Activated naive CD4-positive, alpha-beta T cell treated with anti-CD3 and anti-CD28 coated beads, Interleukin-2, amount 10 ng/mL, durations not matched to agents 7 days and 5 days (primary cell): Measurements from ENCODE around the gene BTBD16.

Source experiments
- CTCF ChIA-PET: fragments of 350-600 bp; sonication (Branson Sonifier 250); formaldehyde crosslinking; loops from one replicate; lab custom pipeline; 2021; ENCODE audit warnings: antibody characterized with exemption; lab: Charles Lee
- DNase-seq: peaks from one replicate; pipeline ENCODE4 v3.0.0-alpha.2; 2020
- H3K27ac Mint-ChIP-seq: one replicate; pipeline ENCODE4 v1.8.0; 2021; ENCODE audit warnings: mild to moderate bottlenecking, moderate library complexity, mixed read lengths
- H3K27me3 Mint-ChIP-seq: one replicate; pipeline ENCODE4 v1.8.0; 2021; ENCODE audit warnings: mild to moderate bottlenecking, mixed read lengths
- H3K36me3 Mint-ChIP-seq: one replicate; pipeline ENCODE4 v1.8.0; 2021; ENCODE audit warnings: mixed read lengths
- H3K4me1 Mint-ChIP-seq: one replicate; pipeline ENCODE4 v1.8.0; 2021; ENCODE audit warnings: mixed read lengths
- H3K4me3 Mint-ChIP-seq: one replicate; pipeline ENCODE4 v1.8.0; 2021; ENCODE audit warnings: mild to moderate bottlenecking, moderate library complexity, mixed read lengths
- H3K9me3 Mint-ChIP-seq: one replicate; pipeline ENCODE4 v1.8.0; 2021; ENCODE audit warnings: mixed read lengths

Gene BTBD16

DNA sequence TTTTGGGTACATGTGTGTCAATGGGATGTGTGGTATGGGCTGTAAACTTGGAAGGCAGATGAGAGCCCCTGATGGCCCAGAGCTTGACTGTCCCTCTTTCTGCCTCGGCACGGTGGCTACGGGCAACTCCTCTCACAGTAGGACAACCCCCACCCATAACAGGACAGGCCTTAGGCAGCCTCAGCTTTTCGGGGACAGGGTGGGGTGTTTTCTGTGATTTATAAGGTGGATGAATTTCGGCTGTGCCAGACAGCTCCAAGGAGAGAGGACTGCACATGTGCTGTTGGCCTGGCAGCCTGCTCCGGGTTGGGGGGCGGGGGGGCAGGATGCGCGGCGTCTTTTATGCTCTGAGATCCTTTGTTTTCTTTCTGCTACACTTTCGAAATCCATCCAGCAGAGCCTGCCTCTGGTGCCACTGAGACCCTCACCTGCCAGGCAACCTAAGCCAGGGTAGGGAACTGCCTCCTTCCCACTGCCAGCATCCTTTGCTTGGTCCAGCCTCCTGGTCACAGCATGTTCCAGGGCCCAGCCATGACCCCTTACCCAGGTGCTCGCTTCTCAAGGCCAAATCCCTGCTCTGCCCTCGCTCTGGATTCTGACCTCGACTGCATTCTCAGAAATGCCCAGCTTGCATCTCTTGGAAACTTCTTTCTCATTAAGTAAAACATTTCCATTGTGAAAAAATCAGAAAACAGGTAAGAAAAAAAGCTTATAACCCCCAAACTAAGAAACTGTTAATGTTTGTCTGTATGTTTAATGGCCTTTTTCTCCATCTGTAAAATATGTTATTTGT lies 15.4 kb upstream of the BTBD16 start:
- Mint-ChIP-seq H3K27me3 (peaks cover 20% of the 10 kb centered on the region), H3K36me3 (no peaks in the 10 kb centered on the region), H3K27ac (no peak overlapping the region), H3K4me3 (no peak overlapping the region), H3K9me3 (no peaks in the 10 kb centered on the region), H3K4me1 (no peaks in the 10 kb centered on the region)
- no peak for DNase-seq
- CTCF ChIA-PET, result interaction anchor here (3.0 kb wide), 1 partner anchor 12 kb away, joined by 8 read pairs; no protein-coding TSS in a partner anchor

DNA sequence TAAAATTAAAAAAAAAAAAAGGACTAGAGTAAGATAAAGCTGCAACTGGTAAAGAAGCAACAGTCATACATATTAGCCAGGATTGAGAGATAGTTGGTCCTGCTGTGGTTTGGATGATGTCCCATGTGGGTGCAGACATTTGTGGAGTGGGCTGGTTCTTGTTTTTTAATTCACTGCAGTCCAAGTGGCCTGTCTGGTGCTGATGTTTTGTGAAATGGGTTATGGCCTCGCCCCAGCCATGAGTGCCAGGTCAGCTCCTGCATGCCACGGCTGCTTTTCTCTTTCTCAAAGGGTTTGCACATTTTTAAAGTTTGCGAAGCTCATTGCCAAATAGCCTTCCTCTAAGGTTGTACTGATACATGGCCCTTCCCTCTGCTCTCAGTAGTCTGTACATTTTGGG lies 14.1 kb upstream of the BTBD16 start:
- H3K9me3 Mint-ChIP-seq, result peaks cover 2% of the 10 kb centered on the region
- CTCF ChIA-PET, result interaction anchor here (3.0 kb wide), 1 partner anchor 11 kb away, joined by 8 read pairs; no protein-coding TSS in a partner anchor
- H3K4me3 Mint-ChIP-seq, result no peak overlapping the region
- no peaks in the 10 kb centered on the region for H3K4me1 Mint-ChIP-seq
- DNase-seq, result no peak
- H3K27ac Mint-ChIP-seq, result no peak overlapping the region
- peaks cover 20% of the 10 kb centered on the region for H3K27me3 Mint-ChIP-seq
- H3K36me3 Mint-ChIP-seq, result no peaks in the 10 kb centered on the region

DNA sequence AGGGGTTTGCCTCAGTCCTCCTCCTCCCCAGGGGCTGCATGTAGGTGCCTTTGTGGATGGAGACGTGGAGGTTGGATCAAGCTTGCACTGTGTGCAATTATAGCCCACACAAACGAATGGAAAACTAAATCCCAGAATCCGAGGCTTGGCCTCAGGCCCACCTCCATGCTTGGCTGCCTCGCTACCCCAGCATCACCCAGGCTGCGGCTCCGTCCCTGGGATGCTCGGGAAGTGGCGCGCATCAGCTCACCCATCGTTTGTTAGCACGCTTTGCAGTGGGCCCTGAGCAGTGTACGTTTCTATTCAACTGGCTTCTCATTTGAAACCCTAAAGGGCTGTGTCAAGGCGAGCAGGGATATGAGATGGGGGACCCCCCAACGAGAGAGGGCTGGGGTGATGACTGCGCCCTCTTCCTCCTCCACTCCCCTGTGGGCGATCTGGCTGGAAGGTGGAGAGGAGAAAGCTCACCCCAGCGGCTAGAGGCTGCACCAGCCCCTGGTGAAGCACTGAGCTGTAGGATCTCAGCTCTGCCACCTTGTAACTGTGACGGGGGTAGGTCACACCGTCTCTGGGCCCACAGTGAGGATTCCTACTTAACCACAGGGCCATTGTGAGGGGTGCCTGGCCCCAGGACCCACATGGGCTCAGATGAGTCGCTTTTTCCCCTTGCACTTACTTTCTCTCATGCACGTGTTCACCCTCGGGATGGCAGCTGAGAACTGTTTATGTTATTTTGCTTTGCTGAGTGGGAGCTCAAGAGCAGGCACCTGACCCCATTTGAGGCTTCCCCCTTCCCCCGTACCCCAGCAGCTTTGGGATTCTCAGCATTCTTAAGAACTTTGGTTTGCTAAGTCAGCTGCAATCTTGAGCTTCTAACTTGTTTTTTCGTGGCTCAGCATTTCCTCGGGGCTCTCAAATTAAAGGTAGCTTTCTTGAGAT lies 12.7 kb upstream of the BTBD16 start:
- H3K27me3 Mint-ChIP-seq, result peaks cover 15% of the 10 kb centered on the region
- H3K27ac Mint-ChIP-seq, result no peak overlapping the region

DNA sequence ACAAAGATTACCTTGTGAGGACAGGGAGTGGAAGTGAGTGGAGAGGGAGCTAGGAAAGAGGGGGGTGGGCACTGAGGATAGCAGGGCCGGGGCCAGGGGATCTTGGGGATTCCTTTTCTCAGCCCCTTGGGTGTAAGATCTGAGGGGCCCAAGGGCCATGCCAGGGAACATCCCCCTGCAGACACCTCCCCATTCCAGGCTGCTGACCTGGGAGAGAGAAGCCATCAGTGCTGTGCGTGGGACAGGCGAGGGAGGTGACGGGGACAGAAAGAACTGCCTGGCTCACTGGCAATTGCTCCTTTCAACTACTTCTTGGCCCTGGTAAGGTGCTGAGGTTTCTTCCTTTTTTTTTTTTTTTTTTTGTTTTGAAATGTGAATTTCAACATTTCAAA lies 12.0 kb upstream of the BTBD16 start:
- no peak for DNase-seq
- H3K36me3 Mint-ChIP-seq, result no peaks in the 10 kb centered on the region
- peaks cover 13% of the 10 kb centered on the region for H3K27me3 Mint-ChIP-seq
- H3K27ac Mint-ChIP-seq, result no peak overlapping the region
- H3K4me1 Mint-ChIP-seq, result no peaks in the 10 kb centered on the region
- no peak overlapping the region for H3K4me3 Mint-ChIP-seq
- CTCF ChIA-PET, result no interaction called here
- H3K9me3 Mint-ChIP-seq, result peaks cover 2% of the 10 kb centered on the region

More for the DNA sequence above, 12.7 kb upstream of the BTBD16 start:
- H3K4me3 Mint-ChIP-seq, result no peak overlapping the region
- peaks cover 2% of the 10 kb centered on the region for H3K9me3 Mint-ChIP-seq
- H3K4me1 Mint-ChIP-seq, result no peaks in the 10 kb centered on the region
- no peak for DNase-seq
- CTCF ChIA-PET, result interaction anchor here (3.0 kb wide), 1 partner anchor 10 kb away, joined by 8 read pairs; no protein-coding TSS in a partner anchor
- no peaks in the 10 kb centered on the region for H3K36me3 Mint-ChIP-seq

DNA sequence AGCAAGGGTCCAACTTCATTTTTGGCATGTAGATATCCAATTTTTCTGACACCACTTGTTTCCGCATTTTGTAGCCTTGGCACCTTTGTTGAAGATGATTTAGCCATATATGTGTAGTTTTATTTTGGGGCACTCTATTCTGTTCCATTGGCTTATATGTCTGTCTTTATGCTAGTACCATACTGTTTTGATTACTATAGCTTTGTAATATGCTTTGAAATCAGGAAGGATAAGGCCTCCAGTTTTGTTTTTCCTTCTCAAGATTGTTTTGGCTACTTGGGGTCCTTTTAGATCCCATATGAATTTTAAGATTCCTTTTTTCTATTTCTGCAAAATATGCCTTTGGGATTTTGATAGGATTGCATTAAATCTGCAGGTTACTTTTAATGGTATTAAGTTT lies 9.5 kb upstream of the BTBD16 start:
- Mint-ChIP-seq H3K4me3 (no peak overlapping the region), H3K27me3 (peaks cover 13% of the 10 kb centered on the region), H3K36me3 (no peaks in the 10 kb centered on the region), H3K4me1 (no peaks in the 10 kb centered on the region), H3K9me3 (peaks cover 2% of the 10 kb centered on the region), H3K27ac (no peak overlapping the region)
- CTCF ChIA-PET, result no interaction called here
- no peak for DNase-seq

DNA sequence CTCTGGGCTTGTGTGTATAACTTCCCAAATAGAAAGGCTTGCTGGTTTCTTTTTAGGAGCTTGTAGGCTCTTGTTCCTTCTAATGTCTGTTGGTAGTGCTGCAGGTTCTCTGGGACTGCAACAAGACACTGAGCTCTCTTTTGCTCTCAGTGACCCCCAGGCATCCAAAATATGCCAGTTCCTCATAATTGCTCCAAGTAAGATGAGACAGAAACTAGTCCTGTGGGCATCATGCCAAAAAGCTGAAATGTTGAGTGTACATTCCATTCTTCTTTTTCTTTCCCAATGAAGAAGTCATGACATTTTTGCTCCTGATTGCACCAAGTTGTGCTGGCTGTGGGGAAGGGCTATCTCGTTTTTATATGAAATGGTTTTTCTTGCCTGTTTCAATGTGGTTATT lies 7.1 kb upstream of the BTBD16 start:
- Mint-ChIP-seq H3K4me3 (no peak overlapping the region), H3K27ac (no peak overlapping the region), H3K9me3 (peaks cover 2% of the 10 kb centered on the region), H3K36me3 (no peaks in the 10 kb centered on the region), H3K27me3 (peaks cover 7% of the 10 kb centered on the region), H3K4me1 (no peaks in the 10 kb centered on the region)
- CTCF ChIA-PET, result interaction anchor here (0.6 kb wide), 1 partner anchor 77 kb away, joined by 4 read pairs; no protein-coding TSS in a partner anchor
- DNase-seq, result no peak

DNA sequence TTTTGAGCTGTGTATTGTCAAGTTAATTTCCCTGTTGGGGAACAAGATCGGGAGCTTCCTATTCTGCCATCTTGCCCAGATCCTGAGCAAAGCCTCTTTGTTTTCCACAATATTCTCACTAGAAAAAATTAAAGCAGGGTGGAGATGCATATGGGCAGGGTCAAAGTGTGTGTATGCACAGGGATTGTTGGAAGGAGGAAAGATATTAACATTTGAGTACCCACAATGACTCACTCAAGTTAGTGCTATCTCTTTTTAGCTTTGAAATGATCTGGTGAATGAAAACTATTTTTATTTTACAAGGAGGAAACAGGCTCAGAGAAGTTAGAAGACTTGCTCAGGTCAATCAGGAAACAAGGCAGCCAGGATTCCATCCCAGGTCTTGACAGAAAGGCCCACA lies 6.7 kb upstream of the BTBD16 start:
- Mint-ChIP-seq H3K4me3 (no peak overlapping the region), H3K4me1 (no peaks in the 10 kb centered on the region), H3K27me3 (peaks cover 4% of the 10 kb centered on the region), H3K27ac (no peak overlapping the region), H3K9me3 (peaks cover 2% of the 10 kb centered on the region), H3K36me3 (no peaks in the 10 kb centered on the region)
- no peak for DNase-seq
- CTCF ChIA-PET, result no interaction called here

DNA sequence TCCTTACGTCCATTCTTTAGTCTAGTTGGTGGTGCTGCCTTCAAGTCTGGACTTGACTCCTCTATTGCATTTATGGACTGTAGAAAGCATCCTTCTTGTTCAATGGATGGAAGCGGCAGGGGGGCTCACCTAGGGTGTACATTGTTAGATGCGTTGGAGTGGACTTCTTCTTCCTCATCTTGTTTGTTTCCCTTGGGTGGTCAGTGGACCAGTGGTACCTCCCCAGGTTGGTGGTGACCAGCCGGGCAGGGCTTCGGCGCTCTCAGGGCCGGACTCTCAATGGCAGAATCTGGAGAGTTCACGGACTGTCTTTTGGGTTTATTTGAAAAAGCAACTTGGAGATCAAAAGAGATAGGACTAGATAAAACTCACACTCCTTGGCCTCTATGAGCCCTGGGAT lies 6.2 kb upstream of the BTBD16 start:
- no peak for DNase-seq
- CTCF ChIA-PET, result no interaction called here
- no peaks in the 10 kb centered on the region for H3K4me1 Mint-ChIP-seq
- H3K27me3 Mint-ChIP-seq, result peaks cover 4% of the 10 kb centered on the region
- H3K4me3 Mint-ChIP-seq, result no peak overlapping the region
- no peak overlapping the region for H3K27ac Mint-ChIP-seq
- no peaks in the 10 kb centered on the region for H3K36me3 Mint-ChIP-seq
- peaks cover 2% of the 10 kb centered on the region for H3K9me3 Mint-ChIP-seq

DNA sequence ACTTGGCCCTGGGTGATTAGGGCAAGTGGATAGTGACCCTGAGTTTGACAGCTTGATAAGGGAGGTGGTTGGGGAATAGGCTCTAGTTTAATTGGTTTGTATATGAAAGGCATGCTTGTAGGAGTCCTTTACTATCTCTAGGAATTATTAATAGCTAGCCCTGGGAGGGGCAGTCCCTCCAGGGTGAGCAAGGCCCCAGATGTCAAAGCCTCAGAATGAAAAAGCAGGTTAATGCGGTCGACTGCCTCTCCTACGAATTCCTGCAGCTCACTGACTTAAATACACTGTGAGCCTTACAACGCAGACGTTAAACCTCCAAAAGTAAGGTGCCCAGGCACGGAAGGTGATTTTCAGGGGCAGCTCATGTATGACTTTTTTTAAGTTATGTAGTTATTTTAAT lies 5.2 kb upstream of the BTBD16 start:
- no peaks in the 10 kb centered on the region for H3K4me1 Mint-ChIP-seq
- no peak for DNase-seq
- H3K36me3 Mint-ChIP-seq, result no peaks in the 10 kb centered on the region
- peaks cover 4% of the 10 kb centered on the region for H3K27me3 Mint-ChIP-seq
- H3K27ac Mint-ChIP-seq, result no peak overlapping the region
- CTCF ChIA-PET, result interaction anchor here (0.9 kb wide), 1 partner anchor 169 kb away, joined by 4 read pairs; no protein-coding TSS in a partner anchor
- H3K4me3 Mint-ChIP-seq, result no peak overlapping the region
- peaks cover 2% of the 10 kb centered on the region for H3K9me3 Mint-ChIP-seq

DNA sequence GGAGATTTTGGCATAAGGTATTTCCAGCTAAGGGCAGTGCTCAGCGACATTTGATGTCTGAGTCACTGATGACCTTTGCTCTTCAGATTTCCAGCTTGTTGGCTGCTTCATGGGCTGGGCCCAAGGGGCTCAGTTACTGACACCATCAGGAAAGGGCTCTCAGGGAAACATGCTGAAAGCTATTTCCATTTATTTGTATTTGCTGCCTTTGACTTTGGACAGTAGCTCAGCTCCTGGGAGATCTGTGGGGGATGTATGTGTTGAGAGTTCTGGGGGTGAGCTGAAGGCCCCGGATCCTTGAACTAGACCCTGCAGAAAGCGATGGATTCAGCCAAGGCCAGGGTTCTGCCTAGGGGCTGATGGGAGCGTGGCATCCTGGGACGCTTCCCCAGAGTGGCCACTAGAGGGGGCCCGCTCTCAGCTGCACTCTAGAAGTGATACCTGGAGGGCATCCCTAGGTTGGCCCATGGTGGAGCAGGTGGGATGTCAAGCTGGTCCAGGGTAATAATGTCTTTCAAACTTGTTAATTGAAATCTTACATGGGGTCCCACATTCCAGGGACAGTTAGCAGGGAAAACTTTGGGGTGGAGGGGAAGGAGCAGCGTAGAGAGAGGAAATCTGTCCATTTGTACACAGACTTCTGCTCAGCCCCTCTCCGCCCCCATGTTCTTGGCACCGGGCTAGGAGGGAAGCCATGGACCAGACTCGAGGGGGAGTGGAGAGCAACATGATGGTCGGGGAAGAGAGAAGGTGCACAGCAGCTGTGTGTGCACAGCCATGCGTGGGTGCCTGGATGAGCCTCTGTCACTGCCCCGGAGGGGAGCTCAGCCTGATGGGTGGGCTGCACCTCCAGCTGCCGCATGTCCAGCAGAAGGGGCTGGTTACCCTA lies 3.0 kb upstream of the BTBD16 start:
- Mint-ChIP-seq H3K4me3 (no peak overlapping the region), H3K27ac (no peak overlapping the region), H3K27me3 (peaks cover 4% of the 10 kb centered on the region), H3K4me1 (no peaks in the 10 kb centered on the region), H3K36me3 (no peaks in the 10 kb centered on the region), H3K9me3 (no peaks in the 10 kb centered on the region)
- CTCF ChIA-PET, result interaction anchor here (0.6 to 2.1 kb wide), 11 partner anchors 11 to 300 kb away, joined by 3 to 12 read pairs (median 3); no protein-coding TSS in a partner anchor
- DNase-seq, result peak; percentile 61

DNA sequence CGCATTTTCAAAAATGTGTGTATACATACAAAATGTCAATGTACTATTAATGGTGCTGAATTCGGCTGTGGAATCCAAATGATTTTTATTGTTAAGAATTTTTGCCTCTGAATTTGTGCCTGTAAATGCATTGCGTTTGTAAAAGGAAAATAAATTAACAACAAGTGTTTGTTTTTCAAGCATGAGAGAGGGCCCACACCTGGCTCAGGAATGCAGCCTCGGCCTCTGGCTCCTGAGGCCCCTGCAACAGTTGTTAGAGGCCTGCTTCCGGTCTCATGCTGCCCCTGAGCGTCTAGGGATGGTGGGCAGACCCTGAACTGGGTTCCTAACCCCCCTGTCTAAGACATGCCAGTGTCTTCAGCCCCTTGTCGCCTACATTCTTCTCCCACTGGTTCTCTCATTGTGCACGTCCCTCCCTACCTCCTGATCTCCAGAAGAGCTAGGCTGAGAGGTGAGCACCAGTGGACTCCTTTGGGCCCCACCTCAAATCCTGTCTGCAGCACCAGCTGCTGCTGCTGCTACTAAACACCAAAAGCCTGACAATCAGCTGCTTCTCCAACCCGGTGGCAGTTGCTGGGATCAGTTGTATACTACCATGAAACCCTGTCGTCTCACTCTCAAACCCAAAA lies 1.9 kb upstream of the BTBD16 start:
- DNase-seq, result no peak
- Mint-ChIP-seq H3K27ac (no peak overlapping the region), H3K4me3 (no peak overlapping the region), H3K4me1 (no peaks in the 10 kb centered on the region), H3K27me3 (no peaks in the 10 kb centered on the region), H3K9me3 (no peaks in the 10 kb centered on the region), H3K36me3 (no peaks in the 10 kb centered on the region)
- CTCF ChIA-PET, result interaction anchor here (0.7 to 2.1 kb wide), 5 partner anchors 13 to 172 kb away, joined by 3 to 10 read pairs (median 5); no protein-coding TSS in a partner anchor

DNA sequence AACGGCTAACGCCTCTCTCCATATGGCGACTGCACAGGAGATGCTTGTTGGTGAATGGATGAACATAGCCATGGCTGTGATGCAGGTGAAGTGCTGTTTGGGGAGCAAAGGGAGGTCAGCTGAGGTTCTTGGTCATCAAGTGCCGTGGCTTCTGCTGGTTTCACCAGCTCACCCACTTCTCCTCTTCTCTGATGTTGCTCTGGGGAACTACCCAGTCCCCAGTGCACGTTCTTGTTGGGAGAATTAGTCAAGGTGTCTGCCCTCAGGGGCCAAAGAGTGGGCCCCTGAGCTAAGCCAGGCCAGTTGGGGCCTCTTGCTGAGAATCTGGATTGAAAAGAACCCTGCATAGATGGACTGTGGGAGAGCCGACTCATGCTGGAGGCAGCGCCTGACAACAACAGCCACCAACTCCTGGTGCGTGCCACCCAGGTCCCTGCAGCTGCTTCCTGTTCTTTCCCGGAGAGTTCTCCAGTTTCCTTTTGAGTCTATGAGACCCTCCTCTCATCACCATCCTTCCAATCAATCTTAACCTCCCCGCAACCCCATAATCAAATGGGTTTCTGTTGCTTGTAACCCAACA lies 3.0 kb downstream of the BTBD16 start:
- H3K36me3 Mint-ChIP-seq, result no peaks in the 10 kb centered on the region
- no peaks in the 10 kb centered on the region for H3K9me3 Mint-ChIP-seq
- no peak for DNase-seq
- H3K27ac Mint-ChIP-seq, result no peak overlapping the region
- no peak overlapping the region for H3K4me3 Mint-ChIP-seq
- CTCF ChIA-PET, result no interaction called here
- peaks cover 25% of the 10 kb centered on the region for H3K27me3 Mint-ChIP-seq
- no peaks in the 10 kb centered on the region for H3K4me1 Mint-ChIP-seq
